Measurements from ENCODE around the gene KRT6B.

- TF ChIP-seq, protein P1, sequence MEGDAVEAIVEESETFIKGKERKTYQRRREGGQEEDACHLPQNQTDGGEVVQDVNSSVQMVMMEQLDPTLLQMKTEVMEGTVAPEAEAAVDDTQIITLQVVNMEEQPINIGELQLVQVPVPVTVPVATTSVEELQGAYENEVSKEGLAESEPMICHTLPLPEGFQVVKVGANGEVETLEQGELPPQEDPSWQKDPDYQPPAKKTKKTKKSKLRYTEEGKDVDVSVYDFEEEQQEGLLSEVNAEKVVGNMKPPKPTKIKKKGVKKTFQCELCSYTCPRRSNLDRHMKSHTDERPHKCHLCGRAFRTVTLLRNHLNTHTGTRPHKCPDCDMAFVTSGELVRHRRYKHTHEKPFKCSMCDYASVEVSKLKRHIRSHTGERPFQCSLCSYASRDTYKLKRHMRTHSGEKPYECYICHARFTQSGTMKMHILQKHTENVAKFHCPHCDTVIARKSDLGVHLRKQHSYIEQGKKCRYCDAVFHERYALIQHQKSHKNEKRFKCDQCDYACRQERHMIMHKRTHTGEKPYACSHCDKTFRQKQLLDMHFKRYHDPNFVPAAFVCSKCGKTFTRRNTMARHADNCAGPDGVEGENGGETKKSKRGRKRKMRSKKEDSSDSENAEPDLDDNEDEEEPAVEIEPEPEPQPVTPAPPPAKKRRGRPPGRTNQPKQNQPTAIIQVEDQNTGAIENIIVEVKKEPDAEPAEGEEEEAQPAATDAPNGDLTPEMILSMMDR (conservative IDR thresholded peaks at IDR 0.05; ENCODE audit: low read depth, low read length): no peak
- no peak for TF ChIP-seq EZH2 (IDR thresholded peaks at IDR 0.05; ENCODE audit: borderline replicate concordance, low read depth, low read length, poor library complexity, severe bottlenecking)
These were observed 15.7 kb downstream of the KRT6B start for GRCh38 chr12:52436000-52436827.
